H1 (cell line): ENCODE measurements around the gene TRIM58. TPM values are rescaled to one million over a fixed set of nuclear protein-coding genes. Genes with fewer than 3 reads are reported as not detected.

Experiments
- CTCF ChIA-PET: fragments of 300-600 bp; sonication (Branson Sonifier 250); formaldehyde crosslinking; loops from one replicate; lab custom pipeline; 2021; ENCODE audit not compliant: partially characterized antibody; lab: Charles Lee
- POLR2A ChIA-PET: fragments of 300-600 bp; sonication (Branson Sonifier 250); formaldehyde crosslinking; loops from one replicate; lab custom pipeline; 2021; ENCODE audit warnings: inconsistent platforms; ENCODE audit not compliant: partially characterized antibody; lab: Charles Lee
- DNase-seq, 2 experiments: peaks; one replicate each; pipeline versions ENCODE4 v3.0.0 to v3.0.0-alpha.2; 2010 to 2022; ENCODE audit warnings: low spot score in 2 of 2, low read depth in 1 of 2, mixed read lengths in 1 of 2
- FAIRE-seq: peaks from 2 replicates; lab custom pipeline; 2011; peaks lifted over from hg19 to GRCh38; lab: Jason Lieb, UNC
- H2AFZ ChIP-seq: 2 replicates; pipeline ENCODE4 v1.8.1; 2012; ENCODE audit warnings: low read length, inconsistent platforms
- H2AK5ac ChIP-seq: 2 replicates; pipeline ENCODE4 v1.6.1; 2013; ENCODE audit warnings: low read depth, low read length
- H2BK120ac ChIP-seq: replicated peaks from 2 replicates; pipeline ENCODE3; 2013; ENCODE audit warnings: low read depth, low read length, inconsistent platforms
- H2BK12ac ChIP-seq: 2 replicates; pipeline ENCODE4 v1.6.1; 2013; ENCODE audit warnings: low read depth, low read length
- H2BK15ac ChIP-seq: 2 replicates; pipeline ENCODE4 v1.6.1; 2013; ENCODE audit warnings: low read length
- H2BK20ac ChIP-seq: 2 replicates; pipeline ENCODE4 v1.6.1; 2013; ENCODE audit warnings: low read length
- H2BK5ac ChIP-seq: 2 replicates; pipeline ENCODE4 v1.6.1; 2013; ENCODE audit warnings: low read depth, low read length
- H3K14ac ChIP-seq: 2 replicates; pipeline ENCODE4 v1.6.1; 2013; ENCODE audit warnings: inconsistent platforms; ENCODE audit not compliant: insufficient read length
- H3K18ac ChIP-seq: 2 replicates; pipeline ENCODE4 v1.6.1; 2013; ENCODE audit warnings: low read length; ENCODE audit errors: extremely low read depth
- H3K23ac ChIP-seq: 2 replicates; pipeline ENCODE4 v1.6.1; 2013; ENCODE audit warnings: inconsistent platforms; ENCODE audit not compliant: insufficient read length
- H3K23me2 ChIP-seq: 2 replicates; pipeline ENCODE4 v1.6.1; 2013; ENCODE audit warnings: low read depth, low read length
- H3K27ac ChIP-seq: 2 replicates; pipeline ENCODE4 v1.6.1; 2011; ENCODE audit warnings: low read depth, low read length, inconsistent platforms
- H3K27me3 ChIP-seq, 4 experiments: replicated peaks in 1 of 4; 1 replicate in 1 of 4; 2 replicates in 3 of 4; pipeline versions ENCODE4 v1.6.1 to v1.8.1; 2011 to 2013; ENCODE audit warnings: low read length in 3 of 4, mild to moderate bottlenecking in 3 of 4, inconsistent platforms in 2 of 4, mixed read lengths in 2 of 4, moderate library complexity in 1 of 4; ENCODE audit not compliant: control insufficient read depth in 3 of 4, insufficient read depth in 3 of 4; ENCODE audit errors: extremely low read depth in 1 of 4
- H3K36me3 ChIP-seq, 4 experiments: 2 replicates each; pipeline versions ENCODE4 v1.6.1 to v1.8.1; 2011 to 2013; ENCODE audit warnings: mild to moderate bottlenecking in 4 of 4, low read length in 3 of 4, moderate library complexity in 2 of 4, control low read depth in 1 of 4, inconsistent platforms in 1 of 4; ENCODE audit not compliant: insufficient read depth in 4 of 4, control insufficient read depth in 2 of 4
- H3K4ac ChIP-seq: replicated peaks from 2 replicates; pipeline ENCODE3; 2013; ENCODE audit warnings: low read length, low read depth, mixed read lengths, inconsistent platforms; ENCODE audit not compliant: insufficient read length
- H3K4me1 ChIP-seq, 4 experiments: replicated peaks in 1 of 4; 1 replicate in 1 of 4; 2 replicates in 3 of 4; pipeline versions ENCODE4 v1.6.1 to v1.8.1; 2011 to 2013; ENCODE audit warnings: low read length in 3 of 4, inconsistent platforms in 2 of 4, mixed read lengths in 1 of 4; ENCODE audit not compliant: insufficient read depth in 4 of 4, control insufficient read depth in 3 of 4
- H3K4me2 ChIP-seq, 2 experiments: 2 replicates each; pipeline versions ENCODE4 v1.6.1 to v1.8.1; 2011 to 2013; ENCODE audit warnings: low read depth in 2 of 2, low read length in 2 of 2, control low read depth in 1 of 2, inconsistent platforms in 1 of 2, mild to moderate bottlenecking in 1 of 2; ENCODE audit not compliant: insufficient read depth in 1 of 2
- H3K4me3 ChIP-seq, 4 experiments: fragments of 200-600, 300-600 bp in 1 of 4; sonication (generic), shearing (Covaris generic), sonication (Bioruptor Twin) in 1 of 4; 2 replicates each; pipeline versions ENCODE4 v1.5.1 to v1.8.1; 2011 to 2016; ENCODE audit warnings: low read length in 4 of 4, low read depth in 3 of 4, control low read depth in 2 of 4, inconsistent platforms in 2 of 4, mild to moderate bottlenecking in 2 of 4, mixed read lengths in 1 of 4, moderate library complexity in 1 of 4; ENCODE audit not compliant: insufficient read depth in 2 of 4; ENCODE audit errors: extremely low read depth in 1 of 4
- H3K56ac ChIP-seq: replicated peaks from 2 replicates; pipeline ENCODE3; 2013; ENCODE audit warnings: low read depth, mild to moderate bottlenecking, mixed read lengths, low read length, inconsistent platforms; ENCODE audit not compliant: insufficient read length
- H3K79me1 ChIP-seq: 2 replicates; pipeline ENCODE4 v1.6.1; 2013; ENCODE audit warnings: low read depth, low read length, control low read depth
- H3K79me2 ChIP-seq, 2 experiments: 2 replicates each; pipeline versions ENCODE4 v1.6.1 to v1.8.1; 2012 to 2013; ENCODE audit warnings: low read length in 2 of 2, mild to moderate bottlenecking in 2 of 2, inconsistent platforms in 1 of 2; ENCODE audit not compliant: insufficient read depth in 2 of 2, control insufficient read depth in 1 of 2
- H3K9ac ChIP-seq, 4 experiments: replicated peaks in 1 of 4; 1 replicate in 1 of 4; 2 replicates in 3 of 4; pipeline versions ENCODE4 v1.6.1 to v1.8.1; 2011 to 2013; ENCODE audit warnings: low read depth in 3 of 4, low read length in 3 of 4, control low read depth in 2 of 4, mild to moderate bottlenecking in 2 of 4, moderate library complexity in 2 of 4, inconsistent platforms in 1 of 4; ENCODE audit errors: extremely low read depth in 1 of 4
- H3K9me3 ChIP-seq, 2 experiments: 2 replicates each; pipeline versions ENCODE4 v1.6.1 to v1.8.1; 2012 to 2013; ENCODE audit warnings: mild to moderate bottlenecking in 2 of 2, moderate library complexity in 2 of 2, control low read depth in 1 of 2, inconsistent platforms in 1 of 2, low read depth in 1 of 2, low read length in 1 of 2, mixed read lengths in 1 of 2; ENCODE audit not compliant: insufficient read depth in 2 of 2
- H4K20me1 ChIP-seq, 2 experiments: replicated peaks in 1 of 2; 2 replicates each; pipeline versions ENCODE3 to v1.8.1; 2011 to 2013; ENCODE audit warnings: inconsistent platforms in 2 of 2, low read length in 2 of 2, mild to moderate bottlenecking in 1 of 2; ENCODE audit not compliant: insufficient read depth in 2 of 2, control insufficient read depth in 1 of 2
- H4K5ac ChIP-seq: 2 replicates; pipeline ENCODE4 v1.6.1; 2013; ENCODE audit warnings: low read length, low read depth, mixed read lengths, inconsistent platforms; ENCODE audit not compliant: insufficient read length
- H4K8ac ChIP-seq: 2 replicates; pipeline ENCODE4 v1.8.0; 2013; ENCODE audit warnings: mild to moderate bottlenecking, moderate library complexity, low read length, inconsistent platforms; ENCODE audit not compliant: insufficient read depth; ENCODE audit errors: extremely low read depth
- H4K91ac ChIP-seq: replicated peaks from 2 replicates; pipeline ENCODE3; 2013; ENCODE audit warnings: low read length, mixed read lengths, inconsistent platforms; ENCODE audit not compliant: insufficient read length
- BCL11A ChIP-seq, 2 experiments: IDR thresholded peaks; one replicate each; pipeline ENCODE4 v1.6.1; 2011; ENCODE audit warnings: low read depth in 2 of 2, low read length in 2 of 2, mild to moderate bottlenecking in 2 of 2
- CHD1 ChIP-seq: IDR thresholded peaks from 2 replicates; pipeline ENCODE4 v1.6.1; 2012; ENCODE audit warnings: low read depth, low read length, improper control_type of control experiment
- EGR1 ChIP-seq: IDR thresholded peaks from 2 replicates; pipeline ENCODE4 v1.6.1; 2011; ENCODE audit warnings: low read depth, low read length, borderline replicate concordance
- HDAC2 ChIP-seq, 2 experiments: fragments of 300-600 bp in 1 of 2; sonication (generic) in 1 of 2; IDR thresholded peaks; 2 replicates each; pipeline ENCODE4 v1.6.1; 2011 to 2012; ENCODE audit warnings: low read depth in 2 of 2, low read length in 2 of 2, mild to moderate bottlenecking in 2 of 2, moderate library complexity in 2 of 2, borderline replicate concordance in 1 of 2, inconsistent platforms in 1 of 2
- RAD21 ChIP-seq, 2 experiments: IDR thresholded peaks in 1 of 2; conservative IDR thresholded peaks in 1 of 2; 2 replicates each; pipeline ENCODE4 v1.6.1; 2011; ENCODE audit warnings: low read depth in 2 of 2, low read length in 2 of 2, improper control_type of control experiment in 1 of 2, inconsistent platforms in 1 of 2, mild to moderate bottlenecking in 1 of 2, moderate library complexity in 1 of 2
- RFX5 ChIP-seq: IDR thresholded peaks from 2 replicates; pipeline ENCODE4 v1.6.1; 2011; ENCODE audit warnings: low read depth, low read length, improper control_type of control experiment, borderline replicate concordance
- SRF ChIP-seq: IDR thresholded peaks from 2 replicates; pipeline ENCODE4 v1.6.1; 2011; ENCODE audit warnings: mild to moderate bottlenecking, low read depth, low read length, moderate library complexity
- TAF1 ChIP-seq: IDR thresholded peaks from 2 replicates; pipeline ENCODE4 v1.6.1; 2011; ENCODE audit warnings: mild to moderate bottlenecking, low read depth, low read length
- TAF7 ChIP-seq: optimal IDR thresholded peaks from 2 replicates; pipeline ENCODE3; 2011; ENCODE audit warnings: low read depth, mild to moderate bottlenecking, inconsistent platforms, low read length, moderate library complexity, borderline replicate concordance
- WGBS, 2 experiments: shearing (Covaris generic) in 1 of 2; methylation state at CpG; one replicate each; pipeline versions ENCODE4 v1.1.6 to v1.1.7; 2013 to 2015; ENCODE audit warnings: low lambda C conversion rate in 2 of 2, mixed read lengths in 2 of 2, inconsistent platforms in 1 of 2, low coverage in 1 of 2, missing lambda C conversion rate in 1 of 2; ENCODE audit not compliant: insufficient replicate concordance in 2 of 2, insufficient coverage in 1 of 2, insufficient read length in 1 of 2; ENCODE audit errors: extremely low coverage in 1 of 2, missing lambda C conversion rate in 1 of 2; 5-methylcytosine and 5-hydroxymethylcytosine counted together
- polyA plus RNA-seq, 7 experiments: library from polyadenylated mRNA; depleted of rRNA in 3 of 7; stranded (reverse) in 5 of 7; unstranded in 2 of 7; fragments of >200 nt in 5 of 7; fragments of 200-250 nt in 2 of 7; gene quantifications; 1 replicate in 5 of 7; 2 replicates in 1 of 7; 4 replicates in 1 of 7; pipeline versions ENCODE4 v1.2.1 to v1.2.3, GENCODE V29; 2011 to 2013; ENCODE audit warnings: missing spikeins in 2 of 7, mixed read lengths in 2 of 7
- total RNA-seq: library from RNA; stranded (reverse); fragmentation: NEBNext Ultra II Directional; extraction: Animal tissue kit (Norgen Biotek cat#: 25700); gene quantifications from 2 replicates; pipeline ENCODE4 v1.2.1, GENCODE V29; 2021
- TF ChIP-seq, protein P1 (sequence below): IDR thresholded peaks from 2 replicates; pipeline ENCODE4 v1.6.1; 2011; ENCODE audit warnings: low read depth, mild to moderate bottlenecking, low read length; ENCODE audit not compliant: insufficient read depth

TRIM58 gene
- total and polyA plus RNA-seq, 2 of the 8 experiments (the other 6 are each of a cell fraction or from before 2014, with no cell fraction given): 2.8 TPM; not detected in 1

DNA sequence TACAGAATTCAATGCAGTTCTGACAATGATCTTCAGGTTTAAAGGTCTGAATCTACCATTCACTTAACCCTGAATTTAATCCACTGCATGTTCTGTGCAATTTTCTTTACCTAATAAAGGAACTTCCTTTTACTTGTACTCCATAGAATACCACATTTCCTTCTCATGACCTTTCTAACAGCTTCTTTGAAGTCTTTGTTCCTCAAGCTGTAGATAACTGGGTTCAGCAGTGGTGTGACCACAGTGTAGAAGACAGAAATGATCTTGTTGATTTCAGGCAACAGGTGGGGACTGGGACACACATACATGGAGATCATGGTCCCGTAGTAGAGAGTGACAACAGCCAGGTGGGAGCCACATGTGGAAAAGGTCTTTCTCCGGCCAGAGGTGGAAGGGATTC is 16.2 kb upstream of the TRIM58 start:
- Histone ChIP-seq H3K18ac (no peak overlapping the region), H3K4me1 (peaks cover 0 to 5% (median 0%) of the 10 kb centered on the region in 4 experiments; a peak in 1 of 7 replicates), H4K5ac (no peak overlapping the region), H4K91ac (no peak overlapping the region), H2BK15ac (no peak overlapping the region), H2BK5ac (no peak overlapping the region), H3K27ac (no peak overlapping the region), H3K9me3 (peaks cover 56 to 88% of the 10 kb centered on the region in 2 experiments), H2AFZ (no peak overlapping the region), H3K4ac (no peak overlapping the region), H3K27me3 (no peaks in the 10 kb centered on the region), H3K4me2 (no peak overlapping the region), H3K14ac (no peak overlapping the region), H2BK120ac (no peak overlapping the region), H2BK20ac (no peak overlapping the region), H2AK5ac (no peak overlapping the region), H3K79me2 (no peaks in the 10 kb centered on the region), H3K9ac (no peak overlapping the region), H4K20me1 (no peaks in the 10 kb centered on the region), H3K23me2 (peaks cover 1% of the 10 kb centered on the region; the same call in 1 of the 2 replicates), H2BK12ac (no peak overlapping the region), H4K8ac (no peak overlapping the region), H3K79me1 (no peaks in the 10 kb centered on the region), H3K23ac (no peak overlapping the region), H3K36me3 (no peaks in the 10 kb centered on the region), H3K4me3 (no peak overlapping the region), H3K56ac (no peak overlapping the region)
- POLR2A ChIA-PET: no interaction called here
- FAIRE-seq: no peak
- 79% methylated on average over 2 of the region's 2 CpGs; no CpG with 5 or more reads in 1 of the 2 experiments for WGBS, 2 experiments
- TF ChIP-seq SRF (no peak), BCL11A (IDR thresholded peaks at IDR 0.05; ENCODE audit: low read depth in 2 of 2, low read length in 2 of 2) (no peak), TAF7 (no peak), RFX5 (no peak), EGR1 (no peak), TAF1 (no peak), HDAC2 (IDR thresholded peaks at IDR 0.05; ENCODE audit: borderline replicate concordance in 1 of 2, low read depth in 2 of 2, low read length in 2 of 2) (no peak), RAD21 (IDR thresholded peaks at IDR 0.05 in 1 of 2, conservative IDR thresholded peaks at IDR 0.05 in 1 of 2; ENCODE audit: low read depth in 2 of 2, low read length in 2 of 2) (no peak), CHD1 (no peak)
- TF ChIP-seq, protein P1, sequence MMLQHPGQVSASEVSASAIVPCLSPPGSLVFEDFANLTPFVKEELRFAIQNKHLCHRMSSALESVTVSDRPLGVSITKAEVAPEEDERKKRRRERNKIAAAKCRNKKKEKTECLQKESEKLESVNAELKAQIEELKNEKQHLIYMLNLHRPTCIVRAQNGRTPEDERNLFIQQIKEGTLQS: no peak
- CTCF ChIA-PET: no interaction called here
- DNase-seq: no peak
